Endothelial cell (in vitro differentiated cells): ENCODE measurements around the gene VANGL1. TPM values are rescaled to one million over a fixed set of nuclear protein-coding genes. Genes with fewer than 3 reads are reported as not detected.

Experiments
- DNase-seq: peaks from one replicate; pipeline ENCODE4 v3.0.0; 2021; ENCODE audit warnings: low spot score
- H3K27ac Mint-ChIP-seq: one replicate; pipeline ENCODE4 v1.8.0; 2021; ENCODE audit warnings: mixed read lengths, inconsistent platforms; ENCODE audit not compliant: unreplicated experiment
- H3K27me3 Mint-ChIP-seq: one replicate; pipeline ENCODE4 v1.8.0; 2021; ENCODE audit warnings: mild to moderate bottlenecking, moderate library complexity, mixed read lengths, inconsistent platforms; ENCODE audit not compliant: unreplicated experiment
- H3K36me3 Mint-ChIP-seq: one replicate; pipeline ENCODE4 v1.8.0; 2021; ENCODE audit warnings: mild to moderate bottlenecking, low read depth, mixed read lengths, inconsistent platforms; ENCODE audit not compliant: unreplicated experiment
- H3K4me1 Mint-ChIP-seq: one replicate; pipeline ENCODE4 v1.8.0; 2021; ENCODE audit warnings: mild to moderate bottlenecking, mixed read lengths, inconsistent platforms; ENCODE audit not compliant: unreplicated experiment
- H3K4me3 Mint-ChIP-seq: one replicate; pipeline ENCODE4 v1.8.0; 2021; ENCODE audit warnings: mild to moderate bottlenecking, mixed read lengths, inconsistent platforms; ENCODE audit not compliant: unreplicated experiment
- H3K9me3 Mint-ChIP-seq: one replicate; pipeline ENCODE4 v1.8.0; 2021; ENCODE audit warnings: mixed read lengths, inconsistent platforms; ENCODE audit not compliant: unreplicated experiment
- CTCF ChIP-seq: fragments of 200-600 bp; sonication (generic); IDR thresholded peaks from one replicate; pipeline ENCODE4 v1.5.0; 2021; ENCODE audit warnings: antibody characterized with exemption; ENCODE audit not compliant: unreplicated experiment
- total RNA-seq: library from RNA; stranded (reverse); fragmentation: NEBNext Ultra II Directional; extraction: Animal tissue kit (Norgen Biotek cat#: 25700); gene quantifications from one replicate; pipeline ENCODE4 v1.2.1, GENCODE V29; 2021; ENCODE audit not compliant: unreplicated experiment

VANGL1 gene
- total RNA-seq, 1 donor from 2014 or later, result 14.9 TPM

DNA sequence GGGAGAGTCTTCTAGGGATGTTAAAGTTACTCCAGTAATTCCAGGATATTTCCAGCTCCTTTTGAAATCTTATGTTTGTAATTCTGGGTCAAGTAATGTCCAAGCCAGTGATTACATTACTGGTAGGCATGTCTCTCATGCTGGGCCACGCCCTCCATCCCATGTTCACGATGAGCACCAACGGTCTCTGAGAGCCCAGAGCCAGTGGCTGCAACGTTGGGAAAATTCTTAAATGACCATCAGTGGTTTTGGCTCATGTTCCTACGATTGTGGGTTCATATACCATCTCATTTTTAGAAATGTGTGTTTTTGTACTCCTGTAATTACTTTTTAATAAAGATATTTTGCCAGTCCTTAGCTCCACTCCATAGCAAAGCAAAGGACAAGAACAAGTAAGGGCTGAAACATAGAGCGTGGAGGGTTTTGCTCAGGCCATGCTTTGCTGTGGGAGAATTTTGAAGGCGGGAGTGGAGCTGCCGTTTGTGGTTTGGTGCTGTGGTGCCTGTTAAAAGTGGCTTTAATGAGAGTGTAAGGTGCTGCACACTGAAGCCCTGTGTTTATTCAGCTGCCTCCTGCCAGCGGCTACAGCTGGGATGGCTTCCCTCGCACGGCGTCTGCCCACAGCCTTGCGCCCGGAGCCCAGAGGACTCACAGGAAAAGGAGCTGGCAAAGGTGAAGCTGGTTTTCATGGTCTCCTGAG is 28.9 kb downstream of the VANGL1 start:
- no peak for DNase-seq
- TF ChIP-seq CTCF, result no peak
- Mint-ChIP-seq H3K27me3 (no peaks in the 10 kb centered on the region), H3K4me1 (no peaks in the 10 kb centered on the region), H3K36me3 (peaks cover 22% of the 10 kb centered on the region), H3K9me3 (no peaks in the 10 kb centered on the region), H3K4me3 (no peak overlapping the region), H3K27ac (no peak overlapping the region)

DNA sequence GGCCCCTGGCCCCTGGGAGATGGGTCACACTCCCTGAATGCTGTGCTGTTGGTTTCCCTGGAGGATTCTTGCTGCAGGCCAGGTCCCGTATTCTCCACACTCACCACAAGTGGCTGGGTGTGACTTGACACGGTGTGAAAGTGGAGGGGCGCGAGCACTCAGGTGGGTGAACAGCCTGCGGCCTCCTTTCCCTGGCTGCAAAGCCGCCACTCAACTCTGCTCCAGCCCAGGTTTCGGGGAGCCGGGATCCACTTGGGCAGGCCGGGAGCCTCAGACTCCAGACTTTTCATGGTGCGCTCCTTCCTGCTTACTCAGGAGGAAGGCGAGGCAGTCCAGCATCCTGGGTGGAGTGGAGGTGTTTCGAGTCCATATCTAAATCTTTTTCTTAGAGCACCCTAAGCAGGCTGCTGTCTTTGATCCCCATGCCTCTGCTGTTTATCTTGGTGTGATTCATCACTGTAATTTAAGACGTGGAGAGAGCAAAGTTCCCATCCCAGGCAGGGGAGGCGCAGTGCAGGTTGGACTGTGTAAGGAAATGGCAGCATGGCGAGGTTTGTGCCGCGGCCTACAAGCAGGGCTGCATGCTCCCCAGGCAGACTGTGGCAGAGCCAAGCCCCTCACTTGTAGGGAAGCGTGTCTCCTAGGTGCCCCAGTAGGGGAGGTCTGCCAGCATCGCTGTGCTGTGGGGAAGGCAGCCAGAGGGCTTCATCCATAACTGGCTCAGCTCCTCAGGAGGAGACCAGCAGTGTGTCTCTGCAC is 29.6 kb downstream of the VANGL1 start:
- Mint-ChIP-seq H3K4me1 (peaks cover 3% of the 10 kb centered on the region), H3K27me3 (peaks cover 3% of the 10 kb centered on the region)

DNA sequence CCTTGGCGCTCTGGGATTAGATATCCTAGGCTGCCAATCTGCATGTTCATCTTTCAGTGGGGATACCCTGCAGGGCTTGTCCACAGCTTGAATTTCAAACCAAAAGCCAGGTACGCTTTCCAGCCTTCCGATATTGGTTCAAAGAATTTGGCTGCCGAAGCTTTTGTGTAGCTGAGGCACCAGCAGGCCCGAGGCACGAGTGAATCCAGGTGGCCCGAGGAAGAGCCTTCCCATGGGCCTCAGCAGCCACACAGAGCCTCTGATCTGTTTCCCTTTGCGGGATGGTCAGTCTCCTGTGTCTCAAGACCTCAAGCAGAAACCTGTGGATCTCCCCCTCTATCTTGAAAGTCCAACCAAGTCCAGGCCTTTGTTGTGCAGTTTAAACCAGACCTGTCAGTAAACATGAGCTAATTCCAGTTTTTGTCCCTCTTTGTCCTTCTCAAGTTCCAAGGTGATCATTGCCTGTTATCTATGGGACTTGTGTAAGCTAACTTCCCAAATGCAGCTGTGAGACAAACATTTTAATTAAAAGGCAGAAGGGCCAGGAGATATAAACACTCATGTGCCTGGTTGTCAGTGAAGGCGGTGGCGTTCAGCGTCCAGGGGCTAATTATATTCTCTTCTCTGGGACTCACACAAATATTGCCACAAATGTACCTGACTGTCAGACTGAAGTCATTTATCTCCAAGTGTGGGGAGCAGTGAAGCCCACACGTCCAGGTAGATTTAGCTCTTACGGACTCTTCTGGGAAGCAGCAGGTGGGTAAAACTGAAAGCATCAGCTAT is 30.6 kb downstream of the VANGL1 start:
- H3K4me3 Mint-ChIP-seq, result no peak overlapping the region
- no peak for DNase-seq
- H3K4me1 Mint-ChIP-seq, result peaks cover 5% of the 10 kb centered on the region
- no peaks in the 10 kb centered on the region for H3K9me3 Mint-ChIP-seq
- H3K27ac Mint-ChIP-seq, result no peak overlapping the region
- H3K27me3 Mint-ChIP-seq, result peaks cover 3% of the 10 kb centered on the region
- peaks cover 14% of the 10 kb centered on the region for H3K36me3 Mint-ChIP-seq
- no peak for TF ChIP-seq CTCF

More for the DNA sequence above, 29.6 kb downstream of the VANGL1 start:
- Mint-ChIP-seq H3K36me3 (peaks cover 17% of the 10 kb centered on the region), H3K4me3 (no peak overlapping the region), H3K27ac (no peak overlapping the region), H3K9me3 (no peaks in the 10 kb centered on the region)
- TF ChIP-seq CTCF, result no peak
- no peak for DNase-seq

DNA sequence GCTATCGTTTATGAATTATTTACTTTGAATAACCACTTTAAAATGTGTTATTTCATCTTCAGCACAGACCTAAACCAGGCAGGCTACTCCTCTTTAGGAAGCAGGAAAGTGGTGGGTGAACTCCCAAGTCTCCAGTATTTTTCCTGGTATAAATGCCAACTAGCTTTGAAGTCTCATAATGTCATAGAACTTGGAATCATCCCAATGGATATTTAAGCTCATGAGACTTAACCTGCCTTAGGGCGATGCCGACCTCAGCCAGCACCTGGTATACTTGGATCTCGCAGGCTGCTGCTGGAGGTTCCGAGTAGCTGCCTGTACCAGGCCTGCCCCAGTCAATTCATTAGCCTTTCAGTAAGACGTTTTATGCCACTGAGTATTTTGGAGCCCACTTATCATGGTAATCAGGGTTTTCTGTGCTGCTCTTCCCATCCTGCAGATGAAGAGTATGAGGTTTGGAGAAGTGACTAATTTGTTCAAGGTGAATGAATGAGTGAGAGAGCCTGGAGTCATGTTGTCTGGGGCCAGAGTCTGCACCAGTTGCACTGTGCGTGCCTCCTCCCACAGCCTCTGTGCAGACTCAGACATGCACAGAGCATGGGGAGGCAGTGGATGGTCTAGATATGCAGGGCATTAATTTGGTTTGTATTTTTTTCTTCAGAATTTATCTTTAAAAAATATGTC is 34.9 kb downstream of the VANGL1 start:
- Mint-ChIP-seq H3K27me3 (peaks cover 3% of the 10 kb centered on the region), H3K4me3 (peak overlapping the region; percentile 14), H3K36me3 (peaks cover 16% of the 10 kb centered on the region), H3K9me3 (no peaks in the 10 kb centered on the region), H3K27ac (peak overlapping the region; percentile 83), H3K4me1 (peaks cover 5% of the 10 kb centered on the region)
- DNase-seq, result no peak
- TF ChIP-seq CTCF, result no peak
